HG03439 (cell line): ENCODE data around the gene ITGA2.

ENCODE experiments used
- ATAC-seq: cut with Tn5 transposase; IDR thresholded peaks from one replicate; pipeline ENCODE4 v1.9.1; 2021; ENCODE audit warnings: mild to moderate bottlenecking, moderate library complexity; ENCODE audit not compliant: unreplicated experiment

The ITGA2 gene

GRCh38 chr5:53017383-53017782 is 28.2 kb downstream of the ITGA2 start:
- no peak for ATAC-seq

- ATAC-seq: no peak
These were observed 28.7 kb downstream of the ITGA2 start for GRCh38 chr5:53017794-53018391.

GRCh38 chr5:53019320-53019719 is 30.2 kb downstream of the ITGA2 start:
- ATAC-seq: no peak

GRCh38 chr5:53022930-53023511 is 33.9 kb downstream of the ITGA2 start:
- no peak for ATAC-seq

- ATAC-seq: peak; percentile 86
These were observed 34.8 kb downstream of the ITGA2 start for GRCh38 chr5:53023969-53024368.

GRCh38 chr5:53024535-53024934 is 35.4 kb downstream of the ITGA2 start:
- ATAC-seq: no peak

- no peak for ATAC-seq
These were observed 36.3 kb downstream of the ITGA2 start for GRCh38 chr5:53025487-53025886.

GRCh38 chr5:53027913-53028312 is 38.8 kb downstream of the ITGA2 start:
- no peak for ATAC-seq

- no peak for ATAC-seq
These were observed 40.5 kb downstream of the ITGA2 start for GRCh38 chr5:53029608-53030007.

- ATAC-seq: no peak
These were observed 41.7 kb downstream of the ITGA2 start for GRCh38 chr5:53030893-53031292.

- no peak for ATAC-seq
These were observed 42.5 kb downstream of the ITGA2 start for GRCh38 chr5:53031695-53032096.

- no peak for ATAC-seq
These were observed 43.0 kb downstream of the ITGA2 start for GRCh38 chr5:53032188-53032587.

GRCh38 chr5:53034832-53035231 is 45.7 kb downstream of the ITGA2 start:
- no peak for ATAC-seq

GRCh38 chr5:53035868-53036381 is 46.8 kb downstream of the ITGA2 start:
- ATAC-seq: peak; percentile 54

- no peak for ATAC-seq
These were observed 48.1 kb downstream of the ITGA2 start for GRCh38 chr5:53037141-53037859.

GRCh38 chr5:53038196-53038847 is 49.2 kb downstream of the ITGA2 start:
- ATAC-seq: no peak

- ATAC-seq: no peak
These were observed 50.7 kb downstream of the ITGA2 start for GRCh38 chr5:53039855-53040254.

- peak; percentile 100 for ATAC-seq
These were observed 52.0 kb downstream of the ITGA2 start for GRCh38 chr5:53041071-53041692.

GRCh38 chr5:53041740-53042139 is 52.6 kb downstream of the ITGA2 start:
- no peak for ATAC-seq

GRCh38 chr5:53045263-53045662 is 56.1 kb downstream of the ITGA2 start:
- no peak for ATAC-seq

GRCh38 chr5:53048248-53048647 is 59.1 kb downstream of the ITGA2 start:
- no peak for ATAC-seq
